GM12892 (cell line): ENCODE data around the gene ARHGEF2.

Experiments
- POLR2A ChIP-seq: IDR thresholded peaks from 2 replicates; pipeline ENCODE4 v1.6.1; 2011; ENCODE audit warnings: low read depth, low read length, control low read depth
- POLR2AphosphoS5 ChIP-seq: IDR thresholded peaks from 2 replicates; pipeline ENCODE4 v1.6.1; 2011; ENCODE audit warnings: low read depth, low read length, control low read depth
- TAF1 ChIP-seq: IDR thresholded peaks from 2 replicates; pipeline ENCODE4 v1.6.1; 2011; ENCODE audit warnings: low read depth, mild to moderate bottlenecking, control low read depth, low read length, borderline replicate concordance

DNA sequence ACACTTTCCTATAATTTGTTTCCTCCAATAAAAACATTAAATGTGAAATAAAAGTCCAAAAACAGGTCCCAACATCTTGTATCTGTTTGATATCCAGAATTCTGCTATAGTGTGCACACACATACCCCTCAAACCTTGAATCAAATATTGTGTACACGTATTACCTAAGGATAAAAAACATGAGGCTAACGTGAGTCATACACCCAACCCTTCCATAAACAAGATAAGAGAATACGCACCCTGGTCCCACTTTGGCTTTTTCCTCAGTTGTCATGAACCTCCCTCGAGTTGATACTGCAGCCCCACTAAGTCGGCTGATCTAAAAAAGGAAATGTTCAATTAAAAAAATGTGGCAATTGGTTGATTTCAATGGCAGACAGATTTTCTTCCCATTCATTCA lies 49.3 kb downstream of the ARHGEF2 start:
- no peak for TF ChIP-seq POLR2A
- no peak for TF ChIP-seq TAF1
- TF ChIP-seq POLR2AphosphoS5: no peak; the same call in 1 of the 2 replicates
